A673 (cell line): Measurements from ENCODE around the gene VARS2. TPM values are rescaled to one million over a fixed set of nuclear protein-coding genes. Genes with fewer than 3 reads are reported as not detected.
A peak's percentile ranks its signal among the peaks of the same experiment; 100 is the strongest.

ENCODE experiments used
- BruUV-seq: library from RNA; stranded (reverse); fragments of 400-500 nt; replicated peaks from 2 replicates; lab custom pipeline; 2021; lab: Mats Ljungman, UMichigan
- CTCF ChIA-PET: fragments of 300-600 bp; sonication (Branson Sonifier 250); formaldehyde crosslinking; loops from one replicate; lab custom pipeline; 2022; ENCODE audit warnings: antibody characterized with exemption; lab: Charles Lee
- POLR2A ChIA-PET: fragments of 300-600 bp; sonication (Branson Sonifier 250); formaldehyde crosslinking; loops from one replicate; lab custom pipeline; 2022; ENCODE audit warnings: antibody characterized with exemption; ENCODE audit not compliant: low non-redundant PET; lab: Charles Lee
- DNase-seq: peaks from one replicate; pipeline ENCODE4 v3.0.0-alpha.2; 2015; ENCODE audit warnings: low spot score
- H3K27ac ChIP-seq: fragments of 200-600 bp; sonication (generic); 2 replicates; pipeline ENCODE4 v1.5.1; 2016; ENCODE audit warnings: mixed run types, low read depth, mild to moderate bottlenecking, mixed read lengths, antibody characterized with exemption, low read length; ENCODE audit not compliant: poor library complexity, severe bottlenecking
- H3K27me3 ChIP-seq: fragments of 200-600 bp; sonication (generic); replicated peaks from 2 replicates; pipeline ENCODE4 v1.6.1; 2017; ENCODE audit warnings: mixed run types, low read depth, mild to moderate bottlenecking, mixed read lengths, antibody characterized with exemption, low read length; ENCODE audit not compliant: insufficient read depth, poor library complexity
- H3K36me3 ChIP-seq: fragments of 200-600 bp; sonication (generic); 2 replicates; pipeline ENCODE4 v1.6.1; 2016; ENCODE audit warnings: mixed run types, mild to moderate bottlenecking, mixed read lengths, antibody characterized with exemption, low read length; ENCODE audit not compliant: insufficient read depth, poor library complexity, severe bottlenecking
- H3K4me1 ChIP-seq: fragments of 200-600 bp; sonication (generic); 2 replicates; pipeline ENCODE4 v1.6.1; 2017; ENCODE audit warnings: mixed run types, mild to moderate bottlenecking, mixed read lengths, antibody characterized with exemption, low read length; ENCODE audit not compliant: insufficient read depth, poor library complexity, severe bottlenecking
- H3K4me3 ChIP-seq: fragments of 200-600 bp; sonication (generic); 2 replicates; pipeline ENCODE4 v1.5.1; 2016; ENCODE audit warnings: low read depth, mixed run types, mild to moderate bottlenecking, mixed read lengths, low read length; ENCODE audit not compliant: poor library complexity, severe bottlenecking
- H3K9me3 ChIP-seq: fragments of 200-600 bp; sonication (generic); 2 replicates; pipeline ENCODE4 v1.6.1; 2016; ENCODE audit warnings: mixed run types, low read depth, mild to moderate bottlenecking, mixed read lengths, antibody characterized with exemption, low read length; ENCODE audit not compliant: poor library complexity, severe bottlenecking
- CTCF ChIP-seq: fragments of 300-800, 200-600 bp; sonication (generic); conservative IDR thresholded peaks from 2 replicates; pipeline ENCODE4 v1.5.1; 2017; ENCODE audit warnings: low read depth, mild to moderate bottlenecking, antibody characterized with exemption, low read length, moderate library complexity, mixed read lengths
- EZH2 ChIP-seq: fragments of 200-600 bp; sonication (generic); IDR thresholded peaks from 2 replicates; pipeline ENCODE4 v1.6.1; 2017; ENCODE audit warnings: borderline replicate concordance, low read depth, mild to moderate bottlenecking, mixed read lengths, antibody characterized with exemption, low read length; ENCODE audit not compliant: poor library complexity, severe bottlenecking
- intact Hi-C: fragments of 100-400 bp; cut with micrococcal nuclease; formaldehyde crosslinking; loops from one replicate; pipeline ENCODE4 v1.10.0; 2022; ENCODE audit not compliant: unreplicated experiment
- total RNA-seq: library from RNA; stranded (reverse); gene quantifications from 2 replicates; pipeline ENCODE4 v1.2.3, GENCODE V29; 2021

VARS2 gene
- total RNA-seq, 1 experiment from 2014 or later: 48.4 TPM

- Histone ChIP-seq H3K4me3 (no peak overlapping the region), H3K27me3 (no peaks in the 10 kb centered on the region), H3K4me1 (peaks cover 18% of the 10 kb centered on the region), H3K36me3 (no peaks in the 10 kb centered on the region), H3K9me3 (no peaks in the 10 kb centered on the region), H3K27ac (peak overlapping the region; percentile 67)
- no TSS peak for BruUV-seq
- DNase-seq: peak; percentile 96
- intact Hi-C loops: loop anchor here (1.0 kb wide), 1 partner anchor 100 kb away; no protein-coding TSS in a partner anchor
- CTCF ChIA-PET: interaction anchor here (0.6 to 3.1 kb wide), 4 partner anchors 13 to 145 kb away, joined by 4 to 11 read pairs (median 5); no protein-coding TSS in a partner anchor
- TF ChIP-seq CTCF (peak; percentile 72), EZH2 (no peak)
- POLR2A ChIA-PET: no interaction called here
Measured at GRCh38 chr6:30942338-30943060, 28.5 kb downstream of the VARS2 start.

- intact Hi-C loops: no loop called here
- no peak for DNase-seq
- no peak overlapping the region for H3K27ac ChIP-seq
- no peaks in the 10 kb centered on the region for H3K27me3 ChIP-seq
- TF ChIP-seq EZH2 (no peak), CTCF (no peak)
- no peak overlapping the region for H3K4me3 ChIP-seq
- H3K9me3 ChIP-seq: no peaks in the 10 kb centered on the region
- peaks cover 18% of the 10 kb centered on the region for H3K4me1 ChIP-seq
- H3K36me3 ChIP-seq: no peaks in the 10 kb centered on the region
- BruUV-seq: no TSS peak
- CTCF ChIA-PET: no interaction called here
- POLR2A ChIA-PET: no interaction called here
Measured at GRCh38 chr6:30944051-30944450, 30.0 kb downstream of the VARS2 start.

GRCh38 chr6:30945281-30945680 is 31.2 kb downstream of the VARS2 start:
- H3K9me3 ChIP-seq: no peaks in the 10 kb centered on the region
- no peak for DNase-seq
- no peak overlapping the region for H3K27ac ChIP-seq
- no peak overlapping the region for H3K4me3 ChIP-seq
- intact Hi-C loops: no loop called here
- H3K36me3 ChIP-seq: no peaks in the 10 kb centered on the region
- no TSS peak for BruUV-seq
- TF ChIP-seq EZH2 (no peak), CTCF (no peak)
- ChIA-PET POLR2A (no interaction called here), CTCF (no interaction called here)
- peaks cover 15% of the 10 kb centered on the region for H3K4me1 ChIP-seq
- H3K27me3 ChIP-seq: no peaks in the 10 kb centered on the region
